Breast epithelium (tissue), 4 donors: Measurements from ENCODE around the gene HACD3. TPM values are rescaled to one million over a fixed set of nuclear protein-coding genes. Genes with fewer than 3 reads are reported as not detected.

Source experiments
- DNase-seq, 2 donors: peaks; one replicate each; pipeline ENCODE4 v3.0.0-alpha.2; 2019; ENCODE audit warnings: low spot score in 2 of 2
- H3K27ac ChIP-seq, 2 donors: fragments of 200-600 bp; sonication (generic) in 1 of 2; one replicate each; pipeline ENCODE4 v1.5.1; 2016 to 2019; ENCODE audit warnings: mild to moderate bottlenecking in 1 of 2
- H3K27me3 ChIP-seq, 2 donors: fragments of 200-600 bp; sonication (generic) in 1 of 2; one replicate each; pipeline versions ENCODE4 v1.5.1 to v1.6.0; 2017 to 2019; ENCODE audit warnings: control low read depth in 1 of 2, mild to moderate bottlenecking in 1 of 2
- H3K36me3 ChIP-seq: fragments of 200-600 bp; one replicate; pipeline ENCODE4 v1.5.1; 2019
- H3K4me1 ChIP-seq, 2 donors: fragments of 200-600 bp; sonication (generic); one replicate each; pipeline ENCODE4 v1.5.1; 2016 to 2019; ENCODE audit warnings: control low read depth in 1 of 2
- H3K4me3 ChIP-seq, 3 donors: fragments of 200-600 bp; sonication (generic); 1 replicate in 2 of 3; 2 replicates in 1 of 3; pipeline ENCODE4 v1.5.1; 2016 to 2019; ENCODE audit warnings: mild to moderate bottlenecking in 3 of 3, moderate library complexity in 2 of 3
- H3K9me3 ChIP-seq, 2 donors: fragments of 200-600 bp; sonication (generic) in 1 of 2; one replicate each; pipeline ENCODE4 v1.5.1; 2016 to 2019; ENCODE audit warnings: control low read depth in 1 of 2
- POLR2A ChIP-seq: fragments of 450-650 bp; IDR thresholded peaks from one replicate; pipeline ENCODE4 v1.6.1; 2016; ENCODE audit warnings: antibody characterized with exemption, mild to moderate bottlenecking, moderate library complexity
- POLR2AphosphoS5 ChIP-seq, 3 donors: sonication (generic); formaldehyde crosslinking; IDR thresholded peaks; one replicate each; pipeline ENCODE4 v1.6.1; 2017; ENCODE audit warnings: antibody characterized with exemption in 3 of 3
- intact Hi-C: fragments of 100-400 bp; cut with DNase I; formaldehyde crosslinking; loops from one replicate; pipeline ENCODE4 v1.15.1; 2023; ENCODE audit warnings: low total_unique reads
- total RNA-seq, 3 donors: library from RNA; depleted of rRNA; stranded (reverse); fragments of >200 nt; gene quantifications; one replicate each; pipeline ENCODE4 v1.1.0, GENCODE V29; 2016
- TF ChIP-seq, protein P1 (sequence below), 3 donors: fragments of 450-650 bp; IDR thresholded peaks; one replicate each; pipeline ENCODE4 v1.5.1; 2016 to 2017; ENCODE audit warnings: antibody characterized with exemption in 3 of 3, mild to moderate bottlenecking in 3 of 3, moderate library complexity in 3 of 3

HACD3 gene
- total RNA-seq, 3 donors from 2014 or later = 23.2 to 103 (median 78.3) TPM

DNA sequence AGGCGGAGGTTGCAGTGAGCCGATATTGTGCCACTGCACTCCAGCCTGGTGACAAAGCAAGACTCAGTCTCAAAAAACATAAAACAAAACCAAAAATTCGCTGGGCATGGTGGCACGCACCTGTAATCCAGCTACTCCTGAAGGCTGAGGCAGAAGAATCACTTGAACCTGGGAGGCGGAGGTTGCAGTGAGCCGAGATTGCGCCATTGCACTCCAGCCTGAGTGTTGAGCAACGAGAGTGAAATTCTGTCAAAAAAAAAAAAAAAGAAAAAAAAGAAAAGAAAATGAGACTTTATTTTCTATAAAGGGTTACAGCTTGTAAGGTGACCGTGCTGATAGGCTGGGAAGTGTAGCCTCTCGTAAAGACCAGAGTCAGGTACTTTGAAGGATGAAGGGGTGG is 6.0 kb upstream of the HACD3 start:
- Histone ChIP-seq H3K27ac (no peak overlapping the region), H3K27me3 (no peaks in the 10 kb centered on the region), H3K4me3 (no peak overlapping the region), H3K36me3 (no peaks in the 10 kb centered on the region), H3K4me1 (no peaks in the 10 kb centered on the region), H3K9me3 (no peaks in the 10 kb centered on the region)
- TF ChIP-seq POLR2A (no peak), POLR2AphosphoS5 (IDR thresholded peaks at IDR 0.05) (no peak)
- TF ChIP-seq, protein P1, sequence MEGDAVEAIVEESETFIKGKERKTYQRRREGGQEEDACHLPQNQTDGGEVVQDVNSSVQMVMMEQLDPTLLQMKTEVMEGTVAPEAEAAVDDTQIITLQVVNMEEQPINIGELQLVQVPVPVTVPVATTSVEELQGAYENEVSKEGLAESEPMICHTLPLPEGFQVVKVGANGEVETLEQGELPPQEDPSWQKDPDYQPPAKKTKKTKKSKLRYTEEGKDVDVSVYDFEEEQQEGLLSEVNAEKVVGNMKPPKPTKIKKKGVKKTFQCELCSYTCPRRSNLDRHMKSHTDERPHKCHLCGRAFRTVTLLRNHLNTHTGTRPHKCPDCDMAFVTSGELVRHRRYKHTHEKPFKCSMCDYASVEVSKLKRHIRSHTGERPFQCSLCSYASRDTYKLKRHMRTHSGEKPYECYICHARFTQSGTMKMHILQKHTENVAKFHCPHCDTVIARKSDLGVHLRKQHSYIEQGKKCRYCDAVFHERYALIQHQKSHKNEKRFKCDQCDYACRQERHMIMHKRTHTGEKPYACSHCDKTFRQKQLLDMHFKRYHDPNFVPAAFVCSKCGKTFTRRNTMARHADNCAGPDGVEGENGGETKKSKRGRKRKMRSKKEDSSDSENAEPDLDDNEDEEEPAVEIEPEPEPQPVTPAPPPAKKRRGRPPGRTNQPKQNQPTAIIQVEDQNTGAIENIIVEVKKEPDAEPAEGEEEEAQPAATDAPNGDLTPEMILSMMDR (IDR thresholded peaks at IDR 0.05) = no peak
- no peak for DNase-seq
- intact Hi-C loops = no loop called here

DNA sequence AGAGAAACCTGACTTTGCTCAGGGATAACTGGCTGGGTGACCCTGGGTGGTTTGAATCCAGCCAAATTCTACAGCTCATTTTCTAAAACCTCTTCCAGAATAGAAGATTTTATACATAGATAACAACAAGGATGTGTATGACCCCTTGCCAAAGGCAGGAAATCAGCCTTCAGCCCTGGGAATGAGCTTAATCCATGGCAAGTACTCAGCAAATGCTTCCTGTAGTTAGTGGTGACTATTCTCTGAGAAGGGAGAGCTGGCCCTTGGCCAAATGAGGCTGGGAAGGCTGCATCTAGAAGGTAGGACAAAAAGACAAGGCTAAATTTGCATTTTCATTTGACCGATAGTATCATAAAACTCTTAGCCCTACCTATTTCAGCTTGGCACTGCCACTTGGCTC is 4.6 kb upstream of the HACD3 start:
- no peak for TF ChIP-seq POLR2AphosphoS5 (IDR thresholded peaks at IDR 0.05)
- TF ChIP-seq, protein P1 (IDR thresholded peaks at IDR 0.05) = no peak
- no peak for TF ChIP-seq POLR2A
- peak; percentile 40 to 60 for DNase-seq

DNA sequence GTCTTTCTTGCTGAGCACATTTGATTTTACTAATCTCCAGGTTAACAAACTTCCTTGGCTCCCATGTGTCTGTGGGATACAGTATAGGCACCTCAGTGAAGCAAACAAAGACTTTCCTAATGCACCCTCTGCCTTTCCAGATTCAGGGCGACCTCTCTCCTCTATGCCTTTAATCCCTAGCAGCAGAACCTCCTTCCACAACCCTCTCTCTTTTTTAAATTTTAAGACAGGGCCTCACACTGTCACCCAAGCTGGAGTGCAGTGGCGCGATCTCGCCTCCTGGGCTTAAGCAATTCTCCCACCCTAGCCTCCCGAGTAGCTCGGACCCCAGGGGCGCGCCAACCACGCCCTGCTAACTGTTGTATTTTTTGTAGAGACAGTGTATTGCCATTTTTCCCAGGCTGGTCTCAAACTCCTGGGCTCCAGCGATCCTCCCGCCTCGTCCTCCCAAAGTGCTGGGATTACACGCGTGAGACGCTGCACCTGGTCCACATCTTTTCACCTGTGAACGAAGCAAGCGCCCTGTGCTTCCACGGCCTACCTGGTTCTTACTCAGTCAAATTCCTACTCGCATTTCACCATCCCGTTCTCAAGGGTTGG is 1.7 kb upstream of the HACD3 start:
- Histone ChIP-seq H3K27ac (no peak overlapping the region), H3K4me1 (no peaks in the 10 kb centered on the region), H3K9me3 (no peaks in the 10 kb centered on the region), H3K4me3 (no peak overlapping the region), H3K36me3 (no peaks in the 10 kb centered on the region), H3K27me3 (no peaks in the 10 kb centered on the region)
- no peak for DNase-seq
- TF ChIP-seq POLR2AphosphoS5 (IDR thresholded peaks at IDR 0.05) (no peak), POLR2A (no peak)
- TF ChIP-seq, protein P1 (IDR thresholded peaks at IDR 0.05) = no peak
- intact Hi-C loops = no loop called here

More for the DNA sequence above, 4.6 kb upstream of the HACD3 start:
- intact Hi-C loops = no loop called here
- Histone ChIP-seq H3K36me3 (no peaks in the 10 kb centered on the region), H3K27me3 (no peaks in the 10 kb centered on the region), H3K4me1 (no peaks in the 10 kb centered on the region), H3K4me3 (no peak overlapping the region), H3K9me3 (no peaks in the 10 kb centered on the region), H3K27ac (peak overlapping the region; percentile 4 to 71)

DNA sequence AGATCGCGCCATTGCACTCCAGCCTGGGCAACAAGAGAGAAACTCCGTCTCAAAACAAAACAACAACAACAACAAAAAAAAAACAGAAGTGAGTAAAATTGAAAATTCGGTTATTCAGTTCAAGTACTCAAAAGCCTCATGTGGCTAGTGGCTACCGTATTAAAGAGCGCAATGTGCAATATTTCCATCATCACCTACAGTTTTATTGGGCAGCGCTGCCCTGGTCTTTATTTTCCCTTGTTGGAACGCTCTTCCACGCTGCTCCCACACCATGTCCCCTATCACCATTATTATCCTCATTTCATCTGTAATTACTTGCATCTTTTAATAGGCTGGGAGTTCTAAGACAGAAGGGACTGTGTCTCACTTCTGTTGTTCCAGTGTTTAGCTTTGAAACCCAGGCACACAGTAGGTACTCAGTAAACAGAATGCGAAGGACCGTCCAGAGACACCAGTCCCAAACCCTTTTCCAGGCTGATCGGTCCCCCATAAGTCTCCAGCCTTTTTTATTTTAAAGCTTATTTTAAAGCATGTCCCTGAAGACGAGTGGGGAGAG is 423 bp upstream of the HACD3 start:
- no peak for DNase-seq
- H3K36me3 ChIP-seq = no peaks in the 10 kb centered on the region
- H3K4me1 ChIP-seq = no peaks in the 10 kb centered on the region
- intact Hi-C loops = no loop called here
- H3K9me3 ChIP-seq = no peaks in the 10 kb centered on the region
- H3K4me3 ChIP-seq = peak overlapping the region; percentile 72 to 86 (median 85)
- no peak for TF ChIP-seq POLR2A
- no peak for TF ChIP-seq POLR2AphosphoS5 (IDR thresholded peaks at IDR 0.05)
- TF ChIP-seq, protein P1 (IDR thresholded peaks at IDR 0.05) = no peak
- H3K27ac ChIP-seq = peak overlapping the region; percentile 74 to 79
- no peaks in the 10 kb centered on the region for H3K27me3 ChIP-seq

DNA sequence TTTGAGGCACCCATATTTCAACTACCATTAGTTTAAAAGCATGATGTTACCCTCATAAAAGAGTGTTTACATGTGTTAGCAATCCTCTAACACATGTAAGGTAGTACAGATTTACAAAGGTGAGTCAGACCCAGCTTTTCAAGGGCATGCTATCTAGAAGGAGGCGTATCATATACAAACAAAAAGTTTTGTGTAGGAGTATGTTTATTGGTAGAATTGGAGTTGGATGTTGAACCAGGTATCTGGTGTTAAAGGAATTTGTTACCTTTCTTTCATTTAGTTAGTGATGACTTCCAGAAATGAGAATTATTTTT is 2.4 kb downstream of the HACD3 start:
- peak overlapping the region; percentile 1 to 31 for H3K27ac ChIP-seq

More for the DNA sequence above, 2.4 kb downstream of the HACD3 start:
- Histone ChIP-seq H3K36me3 (no peaks in the 10 kb centered on the region), H3K4me1 (no peaks in the 10 kb centered on the region), H3K27me3 (no peaks in the 10 kb centered on the region), H3K4me3 (no peak overlapping the region), H3K9me3 (no peaks in the 10 kb centered on the region)
- intact Hi-C loops = no loop called here
- no peak for DNase-seq
- TF ChIP-seq POLR2A (no peak), POLR2AphosphoS5 (IDR thresholded peaks at IDR 0.05) (no peak)
- TF ChIP-seq, protein P1 (IDR thresholded peaks at IDR 0.05) = no peak
